HS-5 (cell line): ENCODE data around the gene SNHG17.

ENCODE experiments used
- DNase-seq: peaks from one replicate; pipeline ENCODE4 v3.0.0-alpha.2; 2012; ENCODE audit warnings: low read depth

Gene SNHG17

GRCh38 chr20:38373898-38374297 lies 61.2 kb downstream of the SNHG17 start:
- DNase-seq, result no peak

- DNase-seq, result no peak
Measured at GRCh38 chr20:38373231-38373867, 61.8 kb downstream of the SNHG17 start.

GRCh38 chr20:38372806-38373205 lies 62.3 kb downstream of the SNHG17 start:
- DNase-seq, result no peak
